Measurements from ENCODE around the gene OAS3. TPM values are rescaled to one million over a fixed set of nuclear protein-coding genes. Genes with fewer than 3 reads are reported as not detected.

OAS3 gene
- total RNA-seq, 1 donor from 2014 or later, result 33.6 TPM

DNA sequence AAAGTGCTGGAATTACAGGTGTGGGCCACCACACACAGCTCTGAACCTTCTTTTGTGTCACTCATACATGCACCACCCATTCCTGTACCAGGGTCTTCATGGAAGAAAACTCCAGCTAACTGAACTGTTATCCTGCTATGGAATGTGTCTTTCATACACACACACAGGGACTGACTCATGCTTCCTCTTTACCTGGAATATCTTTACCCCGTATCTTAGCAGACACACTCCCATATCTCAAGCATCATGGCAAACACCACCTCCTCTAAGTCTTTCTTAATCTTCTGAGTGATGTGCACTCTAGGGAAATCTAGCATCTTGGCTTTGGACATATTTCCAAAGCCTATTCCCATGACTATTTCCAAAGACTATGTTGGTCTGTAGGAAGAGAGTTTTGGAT, 83.2 kb downstream of the OAS3 start:
- no peak for ATAC-seq

Other genes with a start within 250 kb of the OAS3 start
- gene RPH3A, start 146.7 kb upstream of the OAS3 start, total RNA-seq, result not detected
- gene OAS1, start 31.5 kb upstream of the OAS3 start, total RNA-seq, result 37.2 TPM
- 20.6 TPM for gene OAS2, start 40.0 kb downstream of the OAS3 start, total RNA-seq
- gene DTX1, start 118.3 kb downstream of the OAS3 start, total RNA-seq, result 0.68 TPM
- gene RASAL1, start 197.3 kb downstream of the OAS3 start, total RNA-seq, result 53.1 TPM
- gene CFAP73, start 211.2 kb downstream of the OAS3 start, total RNA-seq, result 0.20 TPM
- gene DDX54, start 247.0 kb downstream of the OAS3 start, total RNA-seq, result 46.6 TPM
- gene RITA1, start 247.2 kb downstream of the OAS3 start, total RNA-seq, result 11.0 TPM

Measured in esophagus mucosa (tissue), 1 donor.